Tongue (tissue), 2 donors: ENCODE measurements around the gene ABI2. TPM values are rescaled to one million over a fixed set of nuclear protein-coding genes. Genes with fewer than 3 reads are reported as not detected.
A peak's percentile ranks its signal among the peaks of the same experiment; 100 is the strongest.

Experiments
- DNase-seq: peaks from one replicate; pipeline ENCODE4 v3.0.0-alpha.2; 2015
- total RNA-seq: library from RNA; depleted of rRNA; stranded (reverse); fragments of >200 nt; gene quantifications from one replicate; pipeline ENCODE4 v1.2.3, GENCODE V29; 2014

ABI2 gene
- total RNA-seq, 1 donor from 2014 or later, result 46.6 TPM

GRCh38 chr2:203484266-203485112 lies 156.3 kb downstream of the ABI2 start:
- peak; percentile 66 for DNase-seq

GRCh38 chr2:203489531-203489930 lies 161.3 kb downstream of the ABI2 start:
- no peak for DNase-seq

- no peak for DNase-seq
These were observed 162.2 kb downstream of the ABI2 start for GRCh38 chr2:203490391-203490790.

GRCh38 chr2:203492965-203493364 lies 164.8 kb downstream of the ABI2 start:
- no peak for DNase-seq

Other genes with a start within 250 kb of the ABI2 start
- 33.6 TPM for gene CYP20A1, start 89.4 kb upstream of the ABI2 start, total RNA-seq
- gene RAPH1, start 206.9 kb downstream of the ABI2 start, total RNA-seq, result 77.4 TPM